H1 (cell line): Measurements from ENCODE around the gene ESYT2. TPM values are rescaled to one million over a fixed set of nuclear protein-coding genes. Genes with fewer than 3 reads are reported as not detected.

Experiments
- CHD7 ChIP-seq: fragments of 300-600 bp; sonication (generic); IDR thresholded peaks from 2 replicates; pipeline ENCODE4 v1.7.1; 2012; ENCODE audit warnings: low read length, moderate library complexity, mild to moderate bottlenecking, inconsistent platforms; ENCODE audit not compliant: insufficient replicate concordance
- polyA plus RNA-seq, 7 experiments: library from polyadenylated mRNA; depleted of rRNA in 3 of 7; stranded (reverse) in 5 of 7; unstranded in 2 of 7; fragments of >200 nt in 5 of 7; fragments of 200-250 nt in 2 of 7; gene quantifications; 1 replicate in 5 of 7; 2 replicates in 1 of 7; 4 replicates in 1 of 7; pipeline versions ENCODE4 v1.2.1 to v1.2.3, GENCODE V29; 2011 to 2013; ENCODE audit warnings: missing spikeins in 2 of 7, mixed read lengths in 2 of 7
- total RNA-seq: library from RNA; stranded (reverse); fragmentation: NEBNext Ultra II Directional; extraction: Animal tissue kit (Norgen Biotek cat#: 25700); gene quantifications from 2 replicates; pipeline ENCODE4 v1.2.1, GENCODE V29; 2021

Gene ESYT2
- total and polyA plus RNA-seq, 2 of the 8 experiments (the other 6 are each of a cell fraction or from before 2014, with no cell fraction given), result 27.0 to 37.5 TPM

- no peak for TF ChIP-seq CHD7
- TF ChIP-seq, all 59 proteins: peak for 0
These were observed 47.2 kb downstream of the ESYT2 start (continued) for GRCh38 chr7:158781974-158782664.
